Right lobe of liver (tissue), 4 donors: ENCODE results near the gene COL6A1.

ENCODE experiments used
- POLR2A ChIP-seq: fragments of 450-650 bp; IDR thresholded peaks from one replicate; pipeline ENCODE4 v1.6.1; 2017; ENCODE audit warnings: antibody characterized with exemption, mild to moderate bottlenecking
- TF ChIP-seq, protein P1 (sequence below), 4 donors: fragments of 200-600 bp in 3 of 4; fragments of 450-650 bp in 1 of 4; IDR thresholded peaks; one replicate each; pipeline versions ENCODE4 v1.5.1 to v1.8.0; 2016 to 2022; ENCODE audit warnings: antibody characterized with exemption in 4 of 4, mild to moderate bottlenecking in 2 of 4
- donor health status: DM: no; HTN: no; CAD: no.
- donor health status: DM: no; HTN: no; CAD: no.
- donor health status: DM: no; HTN: yes; CAD: no.

DNA sequence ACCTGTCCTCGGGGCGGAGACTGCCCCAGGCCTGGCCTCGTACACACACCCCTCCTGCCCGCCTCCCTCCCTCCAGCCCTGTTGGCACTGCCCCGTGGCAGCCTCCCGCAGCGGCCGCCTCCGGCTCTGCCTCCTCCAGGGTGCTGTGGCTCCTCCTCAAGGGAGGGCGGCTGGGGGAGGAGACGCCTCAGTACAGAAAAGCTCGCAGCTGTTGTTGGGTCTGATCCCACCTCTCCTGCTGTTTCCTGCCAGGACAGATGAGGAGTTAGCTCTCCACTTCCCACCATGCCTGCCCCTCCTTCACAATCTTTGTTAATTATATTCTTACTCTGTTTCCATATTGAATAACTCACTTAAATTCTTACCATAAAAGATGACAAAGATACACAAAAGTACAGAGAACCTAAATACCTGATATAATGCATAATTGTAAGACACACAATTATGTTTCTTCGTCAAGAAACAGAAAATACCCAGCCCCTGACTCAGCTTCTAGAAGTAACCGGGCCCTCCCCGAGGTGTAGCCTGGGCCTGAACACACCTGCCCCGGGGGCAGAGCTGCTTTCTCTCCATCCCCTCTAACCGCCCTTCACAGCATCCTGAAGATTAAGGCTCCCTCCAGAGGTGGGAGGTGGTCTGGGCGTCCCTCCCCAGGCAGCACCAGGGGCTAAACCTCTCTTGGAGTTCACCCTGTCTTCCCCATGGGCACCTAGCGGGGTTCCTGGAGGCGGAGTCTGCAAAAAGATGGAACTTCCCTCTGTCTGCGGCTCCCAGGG, 30.6 kb upstream of the COL6A1 start:
- no peak for TF ChIP-seq POLR2A
- TF ChIP-seq, protein P1, sequence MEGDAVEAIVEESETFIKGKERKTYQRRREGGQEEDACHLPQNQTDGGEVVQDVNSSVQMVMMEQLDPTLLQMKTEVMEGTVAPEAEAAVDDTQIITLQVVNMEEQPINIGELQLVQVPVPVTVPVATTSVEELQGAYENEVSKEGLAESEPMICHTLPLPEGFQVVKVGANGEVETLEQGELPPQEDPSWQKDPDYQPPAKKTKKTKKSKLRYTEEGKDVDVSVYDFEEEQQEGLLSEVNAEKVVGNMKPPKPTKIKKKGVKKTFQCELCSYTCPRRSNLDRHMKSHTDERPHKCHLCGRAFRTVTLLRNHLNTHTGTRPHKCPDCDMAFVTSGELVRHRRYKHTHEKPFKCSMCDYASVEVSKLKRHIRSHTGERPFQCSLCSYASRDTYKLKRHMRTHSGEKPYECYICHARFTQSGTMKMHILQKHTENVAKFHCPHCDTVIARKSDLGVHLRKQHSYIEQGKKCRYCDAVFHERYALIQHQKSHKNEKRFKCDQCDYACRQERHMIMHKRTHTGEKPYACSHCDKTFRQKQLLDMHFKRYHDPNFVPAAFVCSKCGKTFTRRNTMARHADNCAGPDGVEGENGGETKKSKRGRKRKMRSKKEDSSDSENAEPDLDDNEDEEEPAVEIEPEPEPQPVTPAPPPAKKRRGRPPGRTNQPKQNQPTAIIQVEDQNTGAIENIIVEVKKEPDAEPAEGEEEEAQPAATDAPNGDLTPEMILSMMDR (IDR thresholded peaks at IDR 0.05) = no peak
